SHP77 (cell line): ENCODE measurements around the gene MBD2.

Source experiments
- DNase-seq, 2 experiments: peaks; one replicate each; lab custom pipeline; 2025; lab: John Stamatoyannopoulos, UW

The MBD2 gene

GRCh38 chr18:54102123-54102522, 122.3 kb downstream of the MBD2 start:
- DNase-seq: no peak
